ENCODE measurements around the gene ALDH8A1.

DNA sequence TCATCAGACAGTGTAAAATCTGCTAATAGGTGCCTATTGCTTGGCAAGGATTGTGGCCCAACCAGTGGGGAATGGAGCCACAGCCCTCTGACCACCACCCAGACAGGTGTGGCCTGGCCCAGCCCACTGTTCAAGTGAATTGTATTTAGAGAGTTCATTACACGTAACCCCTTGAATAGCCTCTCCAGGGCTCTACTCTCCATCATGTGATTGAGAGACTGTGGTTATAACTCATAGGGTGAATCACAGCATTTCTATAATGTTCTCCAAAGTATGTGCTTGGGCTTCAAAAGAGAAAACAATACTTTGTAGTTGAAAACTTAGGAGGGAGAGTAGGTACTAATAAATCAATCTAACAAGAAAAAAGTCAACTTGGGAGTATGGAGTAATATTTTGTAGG lies 38.4 kb downstream of the ALDH8A1 start:
- TF ChIP-seq POLR2AphosphoS5 (IDR thresholded peaks at IDR 0.05; ENCODE audit: low read depth, low read length) (no peak), NFIC (IDR thresholded peaks at IDR 0.05; ENCODE audit: borderline replicate concordance) (no peak), NRF1 (IDR thresholded peaks at IDR 0.05; ENCODE audit: low read depth, low read length) (no peak)
- TF ChIP-seq, protein P1, sequence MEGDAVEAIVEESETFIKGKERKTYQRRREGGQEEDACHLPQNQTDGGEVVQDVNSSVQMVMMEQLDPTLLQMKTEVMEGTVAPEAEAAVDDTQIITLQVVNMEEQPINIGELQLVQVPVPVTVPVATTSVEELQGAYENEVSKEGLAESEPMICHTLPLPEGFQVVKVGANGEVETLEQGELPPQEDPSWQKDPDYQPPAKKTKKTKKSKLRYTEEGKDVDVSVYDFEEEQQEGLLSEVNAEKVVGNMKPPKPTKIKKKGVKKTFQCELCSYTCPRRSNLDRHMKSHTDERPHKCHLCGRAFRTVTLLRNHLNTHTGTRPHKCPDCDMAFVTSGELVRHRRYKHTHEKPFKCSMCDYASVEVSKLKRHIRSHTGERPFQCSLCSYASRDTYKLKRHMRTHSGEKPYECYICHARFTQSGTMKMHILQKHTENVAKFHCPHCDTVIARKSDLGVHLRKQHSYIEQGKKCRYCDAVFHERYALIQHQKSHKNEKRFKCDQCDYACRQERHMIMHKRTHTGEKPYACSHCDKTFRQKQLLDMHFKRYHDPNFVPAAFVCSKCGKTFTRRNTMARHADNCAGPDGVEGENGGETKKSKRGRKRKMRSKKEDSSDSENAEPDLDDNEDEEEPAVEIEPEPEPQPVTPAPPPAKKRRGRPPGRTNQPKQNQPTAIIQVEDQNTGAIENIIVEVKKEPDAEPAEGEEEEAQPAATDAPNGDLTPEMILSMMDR (IDR thresholded peaks at IDR 0.05): no peak
- TF ChIP-seq, protein P2, sequence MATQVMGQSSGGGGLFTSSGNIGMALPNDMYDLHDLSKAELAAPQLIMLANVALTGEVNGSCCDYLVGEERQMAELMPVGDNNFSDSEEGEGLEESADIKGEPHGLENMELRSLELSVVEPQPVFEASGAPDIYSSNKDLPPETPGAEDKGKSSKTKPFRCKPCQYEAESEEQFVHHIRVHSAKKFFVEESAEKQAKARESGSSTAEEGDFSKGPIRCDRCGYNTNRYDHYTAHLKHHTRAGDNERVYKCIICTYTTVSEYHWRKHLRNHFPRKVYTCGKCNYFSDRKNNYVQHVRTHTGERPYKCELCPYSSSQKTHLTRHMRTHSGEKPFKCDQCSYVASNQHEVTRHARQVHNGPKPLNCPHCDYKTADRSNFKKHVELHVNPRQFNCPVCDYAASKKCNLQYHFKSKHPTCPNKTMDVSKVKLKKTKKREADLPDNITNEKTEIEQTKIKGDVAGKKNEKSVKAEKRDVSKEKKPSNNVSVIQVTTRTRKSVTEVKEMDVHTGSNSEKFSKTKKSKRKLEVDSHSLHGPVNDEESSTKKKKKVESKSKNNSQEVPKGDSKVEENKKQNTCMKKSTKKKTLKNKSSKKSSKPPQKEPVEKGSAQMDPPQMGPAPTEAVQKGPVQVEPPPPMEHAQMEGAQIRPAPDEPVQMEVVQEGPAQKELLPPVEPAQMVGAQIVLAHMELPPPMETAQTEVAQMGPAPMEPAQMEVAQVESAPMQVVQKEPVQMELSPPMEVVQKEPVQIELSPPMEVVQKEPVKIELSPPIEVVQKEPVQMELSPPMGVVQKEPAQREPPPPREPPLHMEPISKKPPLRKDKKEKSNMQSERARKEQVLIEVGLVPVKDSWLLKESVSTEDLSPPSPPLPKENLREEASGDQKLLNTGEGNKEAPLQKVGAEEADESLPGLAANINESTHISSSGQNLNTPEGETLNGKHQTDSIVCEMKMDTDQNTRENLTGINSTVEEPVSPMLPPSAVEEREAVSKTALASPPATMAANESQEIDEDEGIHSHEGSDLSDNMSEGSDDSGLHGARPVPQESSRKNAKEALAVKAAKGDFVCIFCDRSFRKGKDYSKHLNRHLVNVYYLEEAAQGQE (IDR thresholded peaks at IDR 0.05; ENCODE audit: low read depth, low read length): no peak
- TF ChIP-seq, protein P3, sequence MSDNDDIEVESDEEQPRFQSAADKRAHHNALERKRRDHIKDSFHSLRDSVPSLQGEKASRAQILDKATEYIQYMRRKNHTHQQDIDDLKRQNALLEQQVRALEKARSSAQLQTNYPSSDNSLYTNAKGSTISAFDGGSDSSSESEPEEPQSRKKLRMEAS (IDR thresholded peaks at IDR 0.05; ENCODE audit: low read depth): no peak
